PC-3 (cell line): ENCODE measurements around the gene CDC5L. TPM values are rescaled to one million over a fixed set of nuclear protein-coding genes. Genes with fewer than 3 reads are reported as not detected.

Experiments
- ATAC-seq: fragments of 200-7000 bp; cut with Tn5 transposase; 2 replicates; pipeline ENCODE4 v1.9.1; 2020; ENCODE audit warnings: mild to moderate bottlenecking, moderate library complexity
- BruUV-seq: library from RNA; stranded (reverse); fragments of 400-500 nt; replicated peaks from 2 replicates; lab custom pipeline; 2021; lab: Mats Ljungman, UMichigan
- CTCF ChIA-PET: fragments of 300-600 bp; sonication (Branson Sonifier 250); formaldehyde crosslinking; loops from one replicate; lab custom pipeline; 2022; ENCODE audit warnings: antibody characterized with exemption; lab: Charles Lee
- POLR2A ChIA-PET: fragments of 300-600 bp; sonication (Branson Sonifier 250); formaldehyde crosslinking; loops from one replicate; lab custom pipeline; 2022; ENCODE audit warnings: antibody characterized with exemption; ENCODE audit not compliant: unreplicated experiment; lab: Charles Lee
- DNase-seq: peaks from one replicate; pipeline ENCODE4 v3.0.0-alpha.2; 2015
- H2AFZ ChIP-seq: fragments of 300-600 bp; sonication (generic); 2 replicates; pipeline ENCODE4 v1.6.0; 2016; ENCODE audit warnings: antibody characterized with exemption, low read length
- H3F3A ChIP-seq: fragments of 300-600 bp; sonication (generic); one replicate; pipeline ENCODE4 v1.6.0; 2017; ENCODE audit warnings: antibody characterized with exemption, low read length, control low read depth, mild to moderate bottlenecking; ENCODE audit not compliant: unreplicated experiment
- H3K27ac ChIP-seq: fragments of 300-600 bp; sonication (generic); 2 replicates; pipeline ENCODE4 v1.5.1; 2016; ENCODE audit warnings: mild to moderate bottlenecking, low read length
- H3K27me3 ChIP-seq: fragments of 300-600 bp; sonication (generic); 2 replicates; pipeline ENCODE4 v1.6.1; 2016; ENCODE audit warnings: low read length, mixed read lengths
- H3K36me3 ChIP-seq: fragments of 300-600 bp; sonication (generic); 2 replicates; pipeline ENCODE4 v1.6.1; 2016; ENCODE audit warnings: low read depth, mixed run types, low read length, mixed read lengths
- H3K4me1 ChIP-seq: fragments of 300-600 bp; sonication (generic); 2 replicates; pipeline ENCODE4 v1.5.1; 2016; ENCODE audit warnings: low read length; ENCODE audit not compliant: insufficient read depth
- H3K4me2 ChIP-seq: fragments of 300-600 bp; sonication (generic); 2 replicates; pipeline ENCODE4 v1.6.0; 2016; ENCODE audit warnings: low read length
- H3K4me3 ChIP-seq: fragments of 300-600 bp; sonication (generic); 2 replicates; pipeline ENCODE4 v1.5.1; 2016; ENCODE audit warnings: mild to moderate bottlenecking, low read length, mixed read lengths
- H3K79me2 ChIP-seq: fragments of 300-600 bp; sonication (generic); 2 replicates; pipeline ENCODE4 v1.6.1; 2017; ENCODE audit warnings: low read length, mixed read lengths
- H3K9ac ChIP-seq: fragments of 300-600 bp; sonication (generic); 2 replicates; pipeline ENCODE4 v1.6.0; 2016; ENCODE audit warnings: mild to moderate bottlenecking, low read length
- H3K9me2 ChIP-seq: fragments of 300-600 bp; sonication (generic); replicated peaks from 2 replicates; pipeline ENCODE4 v1.6.1; 2016; ENCODE audit warnings: mixed run types, low read length, mixed read lengths
- H3K9me3 ChIP-seq: fragments of 300-600 bp; sonication (generic); 2 replicates; pipeline ENCODE4 v1.6.1; 2016; ENCODE audit warnings: low read length, mixed read lengths
- H4K20me1 ChIP-seq: fragments of 300-600 bp; sonication (generic); 2 replicates; pipeline ENCODE4 v1.6.1; 2016; ENCODE audit warnings: low read length, mixed read lengths
- CTCF ChIP-seq: fragments of 300-600 bp; sonication (generic); conservative IDR thresholded peaks from 2 replicates; pipeline ENCODE4 v1.5.1; 2017; ENCODE audit warnings: antibody characterized with exemption, low read depth, mild to moderate bottlenecking, low read length
- EZH2 ChIP-seq: fragments of 300-600 bp; sonication (generic); IDR thresholded peaks from one replicate; pipeline ENCODE4 v1.6.1; 2017; ENCODE audit warnings: antibody characterized with exemption, mild to moderate bottlenecking, low read length; ENCODE audit not compliant: unreplicated experiment
- EZH2phosphoT487 ChIP-seq: fragments of 300-600 bp; sonication (generic); IDR thresholded peaks from 2 replicates; pipeline ENCODE4 v1.6.1; 2018; ENCODE audit warnings: mild to moderate bottlenecking, antibody characterized with exemption, low read length, borderline replicate concordance
- intact Hi-C: fragments of 100-400 bp; cut with micrococcal nuclease; formaldehyde crosslinking; loops from 2 replicates; pipeline ENCODE4 v1.9.0; 2023
- total RNA-seq: library from RNA; depleted of rRNA; stranded (reverse); fragments of >200 nt; gene quantifications from 2 replicates; pipeline ENCODE4 v1.2.3, GENCODE V29; 2014

Gene CDC5L
- total RNA-seq, 1 experiment from 2014 or later: 23.0 TPM

GRCh38 chr6:44431118-44431725, 43.7 kb downstream of the CDC5L start:
- H3K27ac ChIP-seq: no peak overlapping the region
- ATAC-seq (peak; percentile 78), DNase-seq (peak; percentile 72)
- H4K20me1 ChIP-seq: no peaks in the 10 kb centered on the region
- no peak overlapping the region for H3K9ac ChIP-seq
- no TSS peak for BruUV-seq
- H3K9me3 ChIP-seq: no peaks in the 10 kb centered on the region
- intact Hi-C loops: loop anchor here (1.0 kb wide), 2 partner anchors 25 to 38 kb away; no protein-coding TSS in a partner anchor
- H3K79me2 ChIP-seq: peaks cover 13% of the 10 kb centered on the region; the same call in 1 of the 2 replicates
- H3K4me1 ChIP-seq: no peaks in the 10 kb centered on the region
- H3K27me3 ChIP-seq: no peaks in the 10 kb centered on the region
- H2AFZ ChIP-seq: no peak overlapping the region
- ChIA-PET POLR2A (no interaction called here), CTCF (no interaction called here)
- no peak for TF ChIP-seq EZH2
- TF ChIP-seq CTCF: peak; percentile 86
- no peaks in the 10 kb centered on the region for H3F3A ChIP-seq
- H3K36me3 ChIP-seq: peaks cover 64% of the 10 kb centered on the region
- no peaks in the 10 kb centered on the region for H3K9me2 ChIP-seq
- H3K4me3 ChIP-seq: no peak overlapping the region
- H3K4me2 ChIP-seq: no peak overlapping the region

- ChIA-PET POLR2A (no interaction called here), CTCF (no interaction called here)
- Histone ChIP-seq H2AFZ (no peak overlapping the region), H3K9me2 (no peaks in the 10 kb centered on the region), H3F3A (no peaks in the 10 kb centered on the region), H4K20me1 (no peaks in the 10 kb centered on the region), H3K9ac (no peak overlapping the region), H3K27ac (no peak overlapping the region), H3K4me1 (no peaks in the 10 kb centered on the region), H3K36me3 (peaks cover 55% of the 10 kb centered on the region; the same call in 1 of the 2 replicates), H3K27me3 (no peaks in the 10 kb centered on the region), H3K9me3 (no peaks in the 10 kb centered on the region), H3K4me2 (no peak overlapping the region), H3K4me3 (no peak overlapping the region), H3K79me2 (peaks cover 17% of the 10 kb centered on the region; the same call in 1 of the 2 replicates)
- BruUV-seq: no TSS peak
- TF ChIP-seq EZH2: no peak
- TF ChIP-seq CTCF: no peak
- TF ChIP-seq EZH2phosphoT487: no peak
- ATAC-seq: no peak
- intact Hi-C loops: no loop called here
- no peak for DNase-seq
Measured at GRCh38 chr6:44432227-44432626, 44.7 kb downstream of the CDC5L start.

- no peak overlapping the region for H2AFZ ChIP-seq
- H3F3A ChIP-seq: no peaks in the 10 kb centered on the region
- no peak overlapping the region for H3K4me3 ChIP-seq
- H3K9me3 ChIP-seq: no peaks in the 10 kb centered on the region
- ChIA-PET POLR2A (no interaction called here), CTCF (interaction anchor here (0.6 kb wide), 1 partner anchor 43 kb away, joined by 5 read pairs; no protein-coding TSS in a partner anchor)
- peak; percentile 64 for ATAC-seq
- H3K4me2 ChIP-seq: no peak overlapping the region
- intact Hi-C loops: no loop called here
- no peaks in the 10 kb centered on the region for H3K9me2 ChIP-seq
- peaks cover 22% of the 10 kb centered on the region; the same call in 1 of the 2 replicates for H3K79me2 ChIP-seq
- no peaks in the 10 kb centered on the region for H3K27me3 ChIP-seq
- no peaks in the 10 kb centered on the region for H3K4me1 ChIP-seq
- no TSS peak for BruUV-seq
- H4K20me1 ChIP-seq: no peaks in the 10 kb centered on the region
- TF ChIP-seq EZH2phosphoT487 (no peak), CTCF (no peak), EZH2 (no peak)
- H3K9ac ChIP-seq: no peak overlapping the region
- H3K36me3 ChIP-seq: peaks cover 52% of the 10 kb centered on the region; the same call in 1 of the 2 replicates
- no peak overlapping the region for H3K27ac ChIP-seq
- no peak for DNase-seq
Measured at GRCh38 chr6:44432726-44433125, 45.2 kb downstream of the CDC5L start.
